Activated T-cell treated with anti-CD3 and anti-CD28 coated beads for 24 hours (primary cell): Measurements from ENCODE around the gene WDR37.
"Not testable (repeated sequence)": the region's sequence is repeated elsewhere in the genome, so short reads cannot be mapped to it uniquely, and the experiment has no call there.

Experiments used
- DNase-seq: peaks from one replicate; pipeline ENCODE4 v3.0.0-alpha.2; 2020; ENCODE audit warnings: low read depth

The WDR37 gene

DNA sequence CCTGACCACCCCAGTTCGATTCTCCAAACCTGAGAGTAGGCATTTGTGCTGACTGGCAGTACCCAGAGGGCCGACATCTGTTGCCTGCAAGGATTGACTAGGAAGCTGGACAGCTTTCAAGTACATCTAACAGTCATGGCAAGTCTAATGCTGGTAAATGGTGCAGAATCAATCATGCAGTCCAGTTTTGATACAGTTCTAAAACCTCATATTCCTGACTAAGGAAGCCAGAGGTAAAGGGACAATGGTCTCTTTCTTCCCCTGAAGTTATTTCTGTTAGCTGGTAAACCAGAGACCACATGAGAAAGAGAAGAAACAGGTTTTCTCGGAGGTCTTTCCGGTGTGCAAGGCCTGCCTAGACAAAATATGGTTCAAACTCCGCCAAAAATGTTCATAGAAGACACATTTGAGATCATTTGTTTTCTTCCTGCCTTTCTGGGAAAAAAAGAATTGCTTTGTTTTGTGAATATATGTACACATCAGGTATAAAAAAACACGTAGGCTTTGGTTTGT lies 97.1 kb downstream of the WDR37 start:
- no peak for DNase-seq

DNA sequence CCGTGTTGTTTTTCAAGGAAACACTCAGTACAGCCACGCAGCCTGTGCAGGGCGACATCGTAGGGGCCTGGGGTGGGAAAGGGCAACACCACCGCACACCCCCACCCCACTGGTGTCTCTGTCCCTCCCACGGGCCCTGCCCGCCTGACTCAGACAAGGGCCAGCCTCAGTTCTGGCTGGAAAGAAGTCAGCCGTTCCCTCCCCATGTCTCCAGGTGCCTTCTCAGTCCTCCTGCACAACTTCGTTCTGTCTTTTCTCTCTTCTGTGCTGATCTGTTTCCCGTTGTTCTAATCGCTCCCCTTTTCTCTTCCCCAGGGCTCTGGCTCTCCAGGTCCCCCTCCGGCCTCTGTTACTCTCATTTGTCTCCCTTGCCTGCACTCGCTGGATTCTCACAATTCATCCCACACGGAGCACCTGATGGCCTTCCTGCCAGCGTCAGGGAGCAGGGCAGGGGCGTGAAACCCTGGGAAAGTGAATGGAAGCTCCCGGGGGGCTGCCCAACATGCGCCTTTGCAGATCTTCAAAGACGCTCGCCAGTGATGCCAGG lies 97.7 kb downstream of the WDR37 start:
- DNase-seq, result no peak

DNA sequence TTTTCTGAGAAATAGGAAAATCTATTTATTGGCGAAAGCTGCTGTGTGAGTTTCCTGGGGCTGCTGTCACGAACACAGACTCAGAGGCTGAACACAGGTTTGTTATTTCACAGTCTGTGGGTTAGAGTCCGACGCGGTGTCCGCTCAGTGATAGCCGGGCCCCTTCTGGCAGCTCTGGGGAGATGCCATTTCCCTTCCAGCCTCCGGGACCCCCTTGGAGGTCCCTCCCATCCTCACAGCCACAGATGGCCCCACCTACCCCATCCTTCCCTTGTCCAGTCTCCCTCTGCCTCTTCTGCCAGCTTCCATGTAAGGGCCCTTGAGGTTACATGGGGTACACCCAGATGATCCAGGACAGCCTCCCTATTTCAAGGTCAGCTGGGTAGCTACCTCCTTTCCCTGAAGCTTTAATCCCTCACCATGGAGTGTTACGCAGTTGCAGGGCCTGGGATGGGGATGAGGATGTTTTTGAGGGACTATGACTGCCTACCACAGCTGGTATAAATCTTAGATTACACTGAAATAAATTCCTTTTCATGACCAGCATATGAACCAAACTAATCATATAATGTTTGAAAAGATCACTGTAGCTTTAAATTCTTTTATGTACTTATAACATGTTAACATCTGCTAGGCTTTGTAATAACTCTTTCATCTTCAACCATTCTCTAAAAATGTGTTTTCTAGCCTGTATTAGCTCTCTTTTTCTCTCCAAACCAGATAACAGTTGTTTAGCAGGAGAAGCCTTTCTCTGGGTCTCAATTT lies 98.5 kb downstream of the WDR37 start:
- DNase-seq, result no peak

DNA sequence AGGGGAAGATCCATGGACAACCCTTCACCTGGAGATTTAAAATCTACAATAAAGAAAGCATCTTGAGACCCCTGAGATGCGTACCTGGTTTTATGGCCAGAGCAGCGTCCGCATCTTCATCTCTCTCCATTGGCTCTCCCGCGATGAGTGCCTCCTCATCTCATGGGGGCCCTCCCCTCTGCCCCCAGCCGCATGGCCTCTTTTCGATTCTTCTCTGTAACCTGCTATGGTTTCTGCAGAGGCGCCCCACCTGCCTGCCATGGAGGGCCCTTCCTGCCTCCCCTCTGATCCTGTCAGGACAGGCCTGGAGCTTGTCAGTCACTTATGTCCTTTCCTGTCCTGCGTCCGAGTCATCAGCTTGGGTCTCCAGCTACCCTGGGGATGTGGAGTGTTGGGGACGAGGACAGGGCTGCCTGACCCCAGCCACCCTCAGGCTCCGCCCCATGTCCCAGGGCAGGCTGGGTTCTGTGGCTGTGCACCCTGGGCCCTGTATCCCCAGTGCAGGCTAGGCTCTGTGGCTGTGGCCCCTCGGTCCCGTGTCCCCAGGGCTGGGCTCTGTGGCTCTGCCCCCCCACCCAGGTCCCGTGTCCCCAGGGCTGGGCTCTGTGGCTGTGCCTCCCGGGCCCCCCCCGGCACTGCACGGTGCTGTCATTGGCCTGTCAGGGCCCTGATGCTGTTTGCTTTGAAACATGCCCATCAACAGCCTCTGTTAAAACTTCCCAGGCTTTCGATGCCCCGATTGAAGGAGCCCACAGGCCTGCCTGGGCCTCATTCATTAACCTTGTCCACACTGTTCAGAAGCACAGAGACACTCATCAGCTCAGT lies 99.8 kb downstream of the WDR37 start:
- no peak for DNase-seq

DNA sequence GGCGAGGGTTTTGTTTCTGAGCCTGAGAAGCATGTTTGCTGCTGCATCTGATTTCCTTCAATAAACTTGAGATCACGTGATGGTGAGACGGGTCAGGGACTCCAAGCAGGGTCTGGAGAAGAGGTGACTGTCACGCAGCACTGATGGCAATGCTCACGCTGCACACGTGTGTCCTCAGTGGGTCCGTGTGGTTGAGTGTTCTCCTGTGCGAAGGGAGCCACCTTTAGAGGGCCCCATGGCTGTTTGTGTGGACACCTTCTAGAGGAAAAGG lies 100.4 kb downstream of the WDR37 start:
- no peak for DNase-seq

DNA sequence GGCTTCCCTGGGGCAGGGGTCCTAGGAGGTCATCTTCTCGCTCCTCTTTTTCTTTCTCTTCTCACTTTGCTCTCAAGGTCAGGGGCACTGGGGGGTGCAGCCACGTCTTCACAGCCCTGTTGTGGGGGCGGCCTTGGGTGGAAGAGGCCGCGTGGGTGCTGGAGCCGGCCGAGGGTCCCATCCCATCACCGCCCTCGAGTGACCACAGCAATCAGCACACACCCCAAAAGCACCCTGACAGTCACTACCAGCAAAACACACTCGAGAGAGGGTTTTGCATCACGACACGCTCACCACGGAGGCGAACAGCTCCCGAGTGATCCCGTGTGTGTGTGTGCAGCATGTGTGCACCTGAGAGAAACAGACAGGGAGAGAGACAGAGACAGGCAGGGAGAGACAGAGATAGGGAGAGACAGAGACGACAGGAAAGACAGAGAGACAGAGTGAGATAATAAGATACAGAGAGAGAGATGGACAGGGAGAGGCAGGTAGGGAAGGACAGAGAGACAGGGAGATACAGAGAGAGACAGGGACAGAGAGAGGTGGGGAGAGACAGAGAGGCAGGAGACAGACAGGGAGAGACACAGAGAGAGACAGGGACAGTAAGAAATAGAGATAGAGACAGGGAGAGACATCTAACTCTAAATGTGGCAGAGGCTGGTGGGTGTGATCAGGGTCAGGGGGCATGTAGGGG lies 100.9 kb downstream of the WDR37 start:
- DNase-seq, result no peak

DNA sequence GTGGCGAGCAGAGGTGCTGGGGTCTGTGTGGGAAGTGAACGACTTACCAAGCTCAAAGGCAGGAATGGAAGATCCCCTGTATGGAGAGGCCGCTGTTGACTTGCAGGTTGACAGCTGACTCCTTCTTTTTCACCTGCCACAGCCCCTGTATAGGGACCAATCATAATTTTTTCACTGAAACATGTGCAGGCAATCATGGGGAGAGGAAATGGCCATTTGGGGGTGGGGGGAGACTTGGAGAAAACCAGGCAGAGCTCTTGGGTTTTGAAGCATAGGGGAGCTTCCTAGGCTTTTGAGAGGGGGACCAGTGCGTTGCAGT lies 101.4 kb downstream of the WDR37 start:
- DNase-seq, result no peak

DNA sequence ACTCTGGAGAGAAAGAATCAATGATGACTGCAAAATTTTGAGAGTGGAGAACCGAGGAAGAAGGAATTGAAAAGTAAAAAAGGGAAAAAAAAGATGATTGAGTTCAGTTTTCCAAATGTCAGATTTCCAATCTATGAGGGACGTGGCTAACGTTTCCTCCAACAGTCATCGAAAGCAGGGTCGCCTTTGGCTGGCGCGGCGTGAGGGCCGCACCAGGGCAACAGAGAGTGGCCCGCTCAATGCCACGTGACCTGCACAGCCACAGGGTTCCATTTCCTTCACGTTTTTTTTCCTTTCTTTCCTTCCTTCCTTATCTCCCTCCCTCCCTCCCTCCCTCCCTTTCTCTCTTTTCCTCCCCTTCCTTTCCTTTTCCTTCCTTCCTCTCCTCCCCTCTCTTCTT lies 101.9 kb downstream of the WDR37 start:
- DNase-seq, result no peak

DNA sequence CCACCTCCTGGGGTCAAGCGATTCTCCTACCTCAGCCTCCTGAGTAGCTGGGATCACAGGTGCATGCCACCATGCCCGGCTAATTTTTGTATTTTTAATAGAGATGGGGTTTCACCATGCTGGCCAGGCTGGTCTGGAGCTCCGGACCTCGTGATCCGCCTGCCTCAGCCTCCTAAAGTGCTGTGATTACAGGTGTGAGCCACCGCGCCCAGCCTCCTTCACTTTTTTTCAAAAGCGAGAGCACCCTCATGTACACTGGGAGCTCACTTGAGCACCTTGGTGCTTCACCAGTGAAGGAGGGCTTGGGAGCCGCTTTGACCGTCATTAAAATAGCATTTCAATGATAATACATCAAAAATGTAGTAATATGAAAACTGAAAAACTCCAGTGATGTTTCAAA lies 102.4 kb downstream of the WDR37 start:
- DNase-seq, result not testable (repeated sequence)

DNA sequence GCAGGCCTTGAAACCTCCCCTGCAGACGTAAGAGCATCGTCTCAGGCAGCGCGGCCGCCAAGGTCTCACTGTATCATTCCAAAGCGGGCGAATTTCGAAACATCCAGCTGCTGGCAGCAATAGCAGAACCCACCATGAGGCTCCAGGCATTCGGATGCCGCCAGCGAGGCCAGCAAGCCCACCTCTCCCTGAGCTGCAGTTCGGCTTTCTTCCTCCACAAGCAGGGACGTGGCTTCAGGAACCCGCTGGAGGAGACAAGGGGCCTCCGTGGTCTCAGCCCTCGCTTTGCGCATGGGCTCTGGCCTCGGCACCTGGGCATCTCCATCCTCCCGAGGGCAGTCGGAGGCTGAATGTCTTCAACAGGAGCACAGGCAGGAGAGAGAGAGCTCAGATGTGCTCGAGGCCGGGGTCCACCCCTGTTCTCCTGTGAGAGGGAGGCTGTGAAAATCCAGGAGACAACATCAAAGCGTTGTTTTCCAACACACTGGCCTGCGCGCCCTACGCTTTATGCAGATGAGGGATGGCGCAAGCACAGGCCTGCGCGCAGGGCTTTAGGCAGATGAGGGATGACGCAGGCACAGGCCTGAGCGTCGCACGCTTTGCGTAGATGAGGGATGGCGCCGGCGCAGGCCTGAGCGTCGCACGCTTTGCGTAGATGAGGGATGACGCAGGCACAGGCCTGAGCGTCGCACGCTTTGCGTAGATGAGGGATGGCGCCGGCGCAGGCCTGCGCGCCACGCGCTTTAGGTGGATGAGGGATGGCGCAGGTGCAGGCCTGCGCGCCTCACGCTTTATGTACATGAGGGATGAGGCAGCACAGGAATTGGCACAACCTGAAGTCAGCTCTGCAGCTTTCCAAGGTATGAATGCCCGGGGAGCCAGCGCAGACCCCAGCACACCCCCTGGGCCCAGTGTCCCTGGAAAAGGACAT lies 103.2 kb downstream of the WDR37 start:
- no peak for DNase-seq

DNA sequence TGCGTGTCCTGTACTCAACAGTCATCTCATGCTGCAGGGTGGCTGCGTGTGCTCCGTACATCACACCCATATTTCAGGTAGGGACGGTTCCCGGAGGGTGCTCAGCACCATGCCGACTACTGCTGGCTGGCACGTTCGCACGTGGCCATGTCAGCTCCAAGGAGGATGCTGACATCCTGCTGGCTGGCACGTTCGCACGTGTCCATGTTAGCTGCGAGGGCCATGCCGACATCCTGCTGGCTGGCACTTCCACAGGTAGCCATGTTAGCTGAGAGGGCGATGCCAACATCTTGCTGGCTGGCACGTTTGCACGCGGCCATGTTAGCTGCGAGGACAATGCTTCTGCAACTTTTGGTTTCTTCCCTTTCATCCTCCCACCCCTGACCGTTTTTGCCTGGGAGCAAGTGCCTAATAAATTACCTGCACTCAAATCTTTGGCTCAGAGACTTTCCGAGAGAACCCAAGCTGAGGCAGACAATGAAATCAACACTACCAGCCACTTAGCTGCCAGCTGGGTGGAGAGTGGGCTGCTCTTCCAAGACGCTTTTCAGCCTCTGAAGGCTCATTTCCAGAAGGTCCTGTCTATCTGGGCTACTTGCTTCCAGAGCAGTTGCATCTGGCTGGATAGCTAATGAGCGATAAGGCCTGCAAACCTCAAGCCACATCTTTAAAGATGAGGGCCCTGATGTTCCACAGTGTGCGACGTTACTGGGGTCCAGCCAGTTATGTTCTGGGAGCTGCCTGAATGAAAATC lies 104.6 kb downstream of the WDR37 start:
- DNase-seq, result no peak

DNA sequence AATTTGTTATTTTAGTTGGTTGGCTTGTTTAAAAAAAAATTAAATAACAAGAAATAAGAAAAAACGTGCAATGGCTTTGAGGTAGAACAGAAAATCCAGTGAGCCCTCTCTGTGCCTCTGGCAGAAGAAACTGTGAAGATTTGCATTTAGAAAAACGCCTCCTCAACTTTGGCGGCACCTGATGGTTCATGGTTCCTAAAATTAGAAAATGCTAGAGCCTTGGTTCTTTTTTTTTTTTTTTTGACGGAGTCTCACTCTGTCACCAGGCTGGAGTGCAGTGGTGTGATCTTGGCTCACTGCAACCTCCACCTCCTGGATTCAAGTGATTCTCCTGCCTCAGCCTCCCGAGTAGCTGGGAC lies 105.1 kb downstream of the WDR37 start:
- not testable (repeated sequence) for DNase-seq

DNA sequence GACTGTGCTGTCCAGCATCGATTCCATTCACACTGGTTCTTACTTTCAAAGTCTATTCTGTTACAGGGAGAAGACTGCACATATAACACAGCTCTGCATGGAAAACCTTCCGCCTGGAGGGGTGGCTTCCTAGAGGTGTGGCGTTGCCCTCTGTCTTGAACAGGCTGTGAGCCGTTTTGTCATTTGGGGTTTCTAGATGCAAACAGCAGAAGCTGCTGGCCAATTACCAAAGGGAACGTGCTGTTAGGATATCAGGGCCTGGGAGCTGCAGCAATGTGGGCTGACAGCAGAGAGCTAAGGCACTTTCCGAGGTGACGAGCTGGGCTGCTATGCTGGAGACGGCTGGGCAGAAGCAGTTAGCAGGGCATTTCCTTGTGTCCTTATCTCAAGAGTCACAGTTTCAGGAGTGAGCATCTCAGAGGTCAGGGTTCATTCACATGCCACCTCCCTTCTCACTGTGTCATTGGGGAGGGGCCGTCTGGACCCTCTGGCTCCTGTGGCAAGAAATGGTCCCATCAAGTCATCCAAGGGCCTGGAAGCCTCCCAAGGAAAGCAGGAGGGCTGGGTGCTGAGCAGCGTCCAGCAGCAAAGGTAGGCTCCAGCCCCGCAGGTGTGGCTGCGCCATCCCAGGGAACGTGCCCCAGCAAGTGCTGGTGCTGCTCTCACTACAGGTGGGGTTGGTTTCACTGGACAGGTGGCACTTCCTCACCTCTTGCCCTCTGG lies 106.5 kb downstream of the WDR37 start:
- no peak for DNase-seq

DNA sequence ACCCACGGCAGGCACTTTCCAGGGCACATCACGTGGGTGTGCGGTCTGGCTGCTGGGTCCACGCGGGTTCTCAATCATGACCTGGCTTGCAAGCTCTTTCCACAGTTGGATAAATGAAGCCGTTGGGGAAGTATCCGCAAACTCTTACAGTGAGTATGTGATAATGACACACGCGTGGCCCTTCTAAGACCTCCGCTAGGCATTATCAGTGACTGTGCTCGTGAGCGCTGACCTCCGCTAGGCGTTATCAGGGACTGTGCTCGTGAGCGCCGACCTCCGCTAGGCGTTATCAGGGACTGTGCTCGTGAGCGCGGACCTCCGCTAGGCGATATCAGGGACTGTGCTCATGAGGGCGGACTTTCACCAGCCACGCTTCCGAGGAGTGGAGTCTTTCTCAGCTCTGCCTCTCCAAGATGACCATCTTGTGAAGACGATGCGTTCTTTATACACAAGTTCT lies 107.0 kb downstream of the WDR37 start:
- no peak for DNase-seq

DNA sequence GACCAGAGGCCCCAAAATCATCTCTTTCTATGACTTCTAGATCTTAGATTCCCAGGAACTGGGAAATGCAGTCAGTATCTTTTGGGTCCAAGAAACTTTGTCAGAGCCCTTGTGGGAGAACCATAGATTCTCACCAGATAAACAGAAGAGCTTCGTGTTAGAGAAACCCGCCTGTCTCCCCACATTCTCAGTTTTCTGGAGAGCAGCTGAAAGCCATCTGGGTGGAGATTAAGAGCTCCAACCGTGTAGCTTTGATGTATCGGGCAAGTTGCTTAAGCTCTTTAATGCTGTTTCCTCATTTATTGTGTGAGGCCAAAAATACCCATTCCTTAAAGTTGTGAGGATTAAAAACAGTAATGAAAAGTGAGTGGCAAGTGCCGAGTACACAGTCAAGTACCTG lies 107.6 kb downstream of the WDR37 start:
- no peak for DNase-seq

DNA sequence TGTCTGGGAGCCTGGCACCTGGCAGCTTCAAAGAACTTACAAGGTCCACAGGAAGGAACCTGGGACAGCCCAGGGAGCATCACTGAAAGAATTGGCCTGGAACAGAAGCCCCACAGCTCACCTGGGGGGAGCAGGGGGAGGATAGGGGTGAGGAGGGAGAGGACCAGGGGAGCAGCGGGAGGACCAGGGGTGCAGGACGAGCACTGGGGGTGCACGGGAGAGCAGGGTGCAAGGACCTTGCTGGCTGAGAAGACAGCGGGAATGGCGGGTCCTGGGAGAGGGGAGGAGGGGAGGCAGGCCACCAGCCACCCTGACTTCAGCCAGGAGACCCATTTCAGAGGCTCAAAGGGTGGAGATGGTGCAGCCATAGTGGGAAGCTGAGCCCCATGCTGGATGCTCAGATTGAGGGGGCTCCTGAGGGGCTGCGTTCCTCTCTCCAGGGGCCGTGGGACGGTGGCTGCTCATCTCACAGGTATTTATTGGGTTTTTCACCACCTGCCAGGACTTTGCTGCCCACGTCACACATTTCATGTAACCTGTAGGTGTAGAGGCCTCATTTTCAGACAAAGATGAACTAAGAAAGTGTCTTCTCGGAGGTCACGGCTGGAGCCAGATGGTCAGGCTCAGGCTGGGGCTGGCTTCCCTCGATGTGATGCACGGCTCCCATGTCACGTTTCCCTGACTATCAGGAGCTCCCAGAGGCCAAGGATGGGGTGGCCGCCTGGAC lies 110.1 kb downstream of the WDR37 start:
- DNase-seq, result no peak

DNA sequence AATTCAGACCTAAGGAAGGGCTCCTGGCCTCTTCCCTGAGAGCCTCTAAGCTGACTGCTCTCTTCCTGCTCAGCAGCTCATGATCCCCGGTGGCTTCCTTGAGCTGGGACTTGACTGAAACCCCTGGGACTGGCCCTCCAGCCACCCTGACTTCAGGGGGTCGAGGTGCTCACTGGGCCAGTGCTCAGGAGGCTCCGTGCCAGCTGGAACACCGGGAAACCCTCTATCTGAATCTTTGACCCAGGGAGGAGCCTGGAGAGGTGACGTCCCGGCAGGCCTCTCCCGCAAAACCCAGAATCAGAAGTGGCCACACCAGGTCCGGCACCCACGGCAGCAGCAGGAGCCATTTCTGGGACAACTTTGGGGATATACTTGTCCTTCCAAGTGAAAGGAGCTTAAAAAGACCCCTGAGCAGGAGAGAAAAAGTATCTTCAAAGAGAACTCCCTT lies 110.7 kb downstream of the WDR37 start:
- no peak for DNase-seq

DNA sequence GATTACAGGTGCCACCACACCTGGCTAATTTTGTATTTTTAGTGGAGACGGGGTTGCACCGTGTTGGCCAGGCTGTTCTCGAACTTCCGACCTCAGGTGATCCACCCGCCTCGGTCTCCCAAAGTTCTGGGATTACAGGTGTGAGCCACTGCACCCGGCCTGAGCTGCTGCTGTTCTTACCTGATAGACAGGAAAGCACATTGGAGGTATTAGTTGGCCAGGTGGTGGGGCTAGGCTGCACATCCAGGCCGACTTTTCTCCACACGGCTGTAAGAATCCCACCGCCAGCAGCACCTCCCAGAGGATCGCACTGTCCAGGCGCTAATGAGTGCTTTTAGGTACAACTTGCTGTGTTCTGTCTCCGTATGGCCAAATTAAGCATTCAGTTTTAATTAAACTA lies 112.6 kb downstream of the WDR37 start:
- no peak for DNase-seq

DNA sequence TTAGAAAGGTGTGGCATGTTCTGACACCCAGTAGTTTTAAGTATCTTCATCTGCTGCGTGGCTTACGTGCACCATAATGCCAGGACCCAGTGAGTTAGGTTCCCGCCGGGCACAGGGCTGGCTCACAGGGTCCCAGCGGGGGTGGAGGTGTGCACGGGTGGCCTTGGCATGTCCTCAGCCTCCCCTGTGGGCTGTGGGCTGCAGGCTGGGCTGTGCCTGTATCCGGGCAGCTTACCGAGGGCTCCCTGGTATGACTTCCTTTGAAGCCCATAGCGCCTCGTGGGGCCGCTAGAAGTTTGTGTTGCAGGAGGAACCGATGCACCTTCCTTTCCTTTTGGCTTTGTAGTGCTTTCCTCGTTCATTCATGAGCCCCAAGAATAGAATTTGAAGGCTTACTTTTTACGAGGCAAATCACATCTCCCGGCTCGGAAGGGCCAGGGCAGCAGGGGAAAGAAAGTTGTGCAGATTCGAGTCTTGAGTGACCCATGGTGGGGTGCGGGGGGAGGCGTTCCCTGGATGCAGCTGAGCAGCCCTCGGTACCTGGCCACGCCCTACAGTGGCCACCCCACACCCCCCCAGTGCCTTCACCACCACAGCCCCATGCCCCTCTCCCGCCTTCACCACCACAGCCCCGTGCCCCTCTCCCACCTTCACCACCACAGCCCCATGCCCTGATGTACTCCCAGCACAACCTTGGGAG lies 113.2 kb downstream of the WDR37 start:
- DNase-seq, result no peak
